K562 treated with DMSO at 1 percent for 24 hours (cell line): ENCODE data around the gene PRKCH. TPM values are rescaled to one million over a fixed set of nuclear protein-coding genes. Genes with fewer than 3 reads are reported as not detected.

Experiments used
- total RNA-seq: library from RNA; unstranded; fragments of 300-600 nt; gene quantifications from 2 replicates; pipeline ENCODE4 v1.2.3, GENCODE V29; 2022; ENCODE audit warnings: low read depth; ENCODE audit not compliant: insufficient read depth

Gene PRKCH
- 3.7 and 17.8 TPM in 2 replicates for total RNA-seq

DNA sequence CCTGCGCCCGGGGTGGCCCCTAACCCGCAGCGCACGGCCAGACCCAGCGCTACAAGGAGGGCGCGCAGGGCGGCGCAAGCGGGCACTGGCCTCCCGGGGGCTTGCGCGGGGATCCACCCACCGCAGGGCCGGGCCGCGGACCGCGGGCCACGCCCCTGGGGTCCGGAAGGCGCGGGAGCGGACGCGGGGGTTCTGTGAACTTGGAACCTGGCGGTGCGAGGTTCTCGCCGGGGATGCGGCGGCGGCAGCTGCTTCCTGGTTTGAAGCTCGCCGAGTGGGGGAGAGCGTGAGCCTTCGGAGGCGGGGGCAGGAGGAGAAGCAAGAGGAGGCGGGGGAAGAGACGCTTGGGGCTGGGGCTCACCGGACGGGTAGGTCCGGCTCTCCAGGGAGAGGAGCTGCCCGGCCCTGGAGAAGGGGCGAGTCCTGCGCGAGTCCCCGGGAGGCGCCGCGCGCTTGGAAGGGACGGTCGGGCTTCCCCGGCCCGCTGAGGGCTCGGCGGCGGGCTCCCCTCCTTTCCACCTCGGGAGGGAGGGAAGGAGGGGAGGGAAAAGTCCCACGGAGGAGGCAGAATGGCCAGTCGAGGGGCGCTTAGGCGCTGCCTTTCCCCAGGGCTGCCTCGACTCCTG is at the start of gene PRKCH:
Gene PRKCH (plus strand): TSS at position 195 of the 626 bp plus-strand sequence. CDS start 523 bp downstream, outside the sequence.

GRCh38 chr14:61281186-61281947 is 40.0 kb upstream of the PRKCH start, which contains the start of gene TMEM30B:
Gene TMEM30B, minus strand, starts transcription at chr14:61281338. Its CDS starts 191 bp downstream, at chr14:61281147.

Other genes with a start within 250 kb of the PRKCH start
- gene TMEM30B, start 40.2 kb upstream of the PRKCH start, total RNA-seq = not detected in 2 replicates